HG03066 (cell line): ENCODE measurements around the gene GNAS-AS1.

Experiments used
- ATAC-seq: cut with Tn5 transposase; IDR thresholded peaks from one replicate; pipeline ENCODE4 v1.9.1; 2021; ENCODE audit warnings: low read depth; ENCODE audit not compliant: unreplicated experiment

GNAS-AS1 gene

DNA sequence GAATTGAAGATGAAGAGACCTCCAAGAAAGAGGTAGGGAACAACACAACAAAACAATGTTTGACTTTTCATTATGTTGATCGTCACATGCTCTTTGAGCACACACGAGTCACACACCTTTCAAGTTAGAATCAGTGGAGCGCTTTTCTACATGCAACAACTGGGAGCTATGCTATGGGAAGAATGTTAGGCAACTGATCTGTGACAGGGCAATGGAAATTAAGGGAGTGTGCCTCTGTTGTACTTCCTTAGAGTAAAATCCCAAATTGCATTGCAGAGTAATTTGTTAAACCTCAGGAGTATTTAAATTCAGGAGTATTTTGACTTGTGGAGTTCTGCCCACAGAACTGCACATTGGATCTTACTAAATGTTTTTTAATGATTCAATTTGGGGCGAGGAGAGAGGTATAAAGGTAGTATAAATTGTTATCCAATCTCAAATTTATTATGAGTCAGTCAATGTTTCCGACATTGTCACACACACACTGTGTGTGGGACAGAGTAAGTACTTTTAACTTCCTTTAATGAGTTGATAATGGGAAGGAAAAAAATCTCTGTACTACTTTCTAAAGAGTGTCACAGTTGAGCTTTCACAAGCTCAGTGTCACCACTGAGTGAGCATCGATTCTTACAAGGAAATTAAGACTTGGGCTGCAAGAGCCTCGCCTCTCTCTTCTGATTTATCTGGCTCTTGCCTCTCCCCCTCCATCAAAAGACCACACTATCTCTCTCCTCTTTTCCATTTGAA lies 12.5 kb upstream of the GNAS-AS1 start:
- ATAC-seq: no peak

DNA sequence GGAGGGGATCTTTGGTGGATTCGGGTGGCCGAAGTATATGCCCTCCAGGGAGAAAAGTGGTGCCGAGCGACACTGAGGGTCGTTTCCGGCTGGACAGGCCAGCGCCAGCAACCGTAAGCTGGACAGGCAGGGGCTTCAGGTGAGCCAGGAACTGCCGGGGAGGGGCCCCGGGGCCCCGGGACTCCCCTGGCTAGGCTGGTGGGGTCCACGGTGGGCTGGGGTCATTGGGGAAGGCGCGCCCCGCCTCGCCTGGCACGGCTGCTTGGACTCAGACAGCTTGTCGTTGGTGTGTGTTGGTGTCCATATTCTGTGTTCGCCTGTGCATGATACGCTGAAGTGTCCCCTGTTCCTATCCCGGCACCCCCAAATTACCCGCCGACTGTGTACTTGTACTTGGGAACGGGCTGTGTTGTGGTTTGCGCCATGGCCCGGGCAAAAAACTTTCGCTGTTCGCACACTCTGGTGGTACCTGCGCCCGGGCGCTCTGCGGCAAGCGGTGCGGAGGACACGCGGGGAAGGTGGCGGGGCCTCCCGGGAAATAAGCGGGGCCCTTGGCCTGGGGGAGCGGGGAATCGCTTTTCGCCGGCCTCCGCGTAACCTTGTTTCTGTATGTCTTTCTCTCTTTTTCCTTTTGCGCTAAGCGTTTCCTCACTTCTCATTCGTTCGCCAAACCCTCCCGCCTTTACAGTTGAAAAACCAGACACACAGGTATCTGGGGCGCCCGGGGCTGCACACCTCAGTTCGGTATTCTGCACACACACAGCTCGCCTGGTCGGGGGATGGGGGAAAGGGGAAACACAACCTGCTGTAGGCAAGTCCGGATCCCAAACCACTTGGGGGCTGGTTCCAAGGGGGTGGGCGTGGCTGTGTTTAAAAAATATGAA lies 5.0 kb upstream of the GNAS-AS1 start:
- no peak for ATAC-seq

DNA sequence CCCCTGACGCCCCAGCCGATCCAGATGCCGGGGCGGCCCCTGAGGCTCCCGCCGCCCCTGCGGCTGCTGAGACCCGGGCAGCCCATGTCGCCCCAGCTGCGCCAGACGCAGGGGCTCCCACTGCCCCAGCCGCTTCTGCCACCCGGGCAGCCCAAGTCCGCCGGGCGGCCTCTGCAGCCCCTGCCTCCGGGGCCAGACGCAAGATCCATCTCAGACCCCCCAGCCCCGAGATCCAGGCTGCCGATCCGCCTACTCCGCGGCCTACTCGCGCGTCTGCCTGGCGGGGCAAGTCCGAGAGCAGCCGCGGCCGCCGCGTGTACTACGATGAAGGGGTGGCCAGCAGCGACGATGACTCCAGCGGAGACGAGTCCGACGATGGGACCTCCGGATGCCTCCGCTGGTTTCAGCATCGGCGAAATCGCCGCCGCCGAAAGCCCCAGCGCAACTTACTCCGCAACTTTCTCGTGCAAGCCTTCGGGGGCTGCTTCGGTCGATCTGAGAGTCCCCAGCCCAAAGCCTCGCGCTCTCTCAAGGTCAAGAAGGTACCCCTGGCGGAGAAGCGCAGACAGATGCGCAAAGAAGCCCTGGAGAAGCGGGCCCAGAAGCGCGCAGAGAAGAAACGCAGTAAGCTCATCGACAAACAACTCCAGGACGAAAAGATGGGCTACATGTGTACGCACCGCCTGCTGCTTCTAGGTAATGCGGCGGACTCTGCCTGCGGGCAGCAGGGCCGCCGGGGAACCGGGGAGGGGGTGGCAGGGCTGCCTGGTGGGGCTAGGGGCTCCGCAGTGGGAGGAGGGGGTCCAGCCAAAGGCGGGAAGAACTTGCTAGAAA lies 4.2 kb upstream of the GNAS-AS1 start:
- no peak for ATAC-seq

DNA sequence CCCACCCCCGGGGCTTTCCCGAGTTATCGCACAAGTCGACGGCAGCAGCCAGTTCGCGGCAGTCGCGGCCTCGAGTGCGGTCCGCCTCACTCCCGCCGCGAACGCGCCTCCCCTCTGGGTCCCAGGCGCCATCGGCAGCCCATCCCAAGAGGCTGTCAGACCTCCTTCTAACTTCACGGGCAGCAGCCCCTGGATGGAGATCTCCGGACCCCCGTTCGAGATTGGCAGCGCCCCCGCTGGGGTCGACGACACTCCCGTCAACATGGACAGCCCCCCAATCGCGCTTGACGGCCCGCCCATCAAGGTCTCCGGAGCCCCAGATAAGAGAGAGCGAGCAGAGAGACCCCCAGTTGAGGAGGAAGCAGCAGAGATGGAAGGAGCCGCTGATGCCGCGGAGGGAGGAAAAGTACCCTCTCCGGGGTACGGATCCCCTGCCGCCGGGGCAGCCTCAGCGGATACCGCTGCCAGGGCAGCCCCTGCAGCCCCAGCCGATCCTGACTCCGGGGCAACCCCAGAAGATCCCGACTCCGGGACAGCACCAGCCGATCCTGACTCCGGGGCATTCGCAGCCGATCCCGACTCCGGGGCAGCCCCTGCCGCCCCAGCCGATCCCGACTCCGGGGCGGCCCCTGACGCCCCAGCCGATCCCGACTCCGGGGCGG lies 3.4 kb upstream of the GNAS-AS1 start:
- no peak for ATAC-seq

DNA sequence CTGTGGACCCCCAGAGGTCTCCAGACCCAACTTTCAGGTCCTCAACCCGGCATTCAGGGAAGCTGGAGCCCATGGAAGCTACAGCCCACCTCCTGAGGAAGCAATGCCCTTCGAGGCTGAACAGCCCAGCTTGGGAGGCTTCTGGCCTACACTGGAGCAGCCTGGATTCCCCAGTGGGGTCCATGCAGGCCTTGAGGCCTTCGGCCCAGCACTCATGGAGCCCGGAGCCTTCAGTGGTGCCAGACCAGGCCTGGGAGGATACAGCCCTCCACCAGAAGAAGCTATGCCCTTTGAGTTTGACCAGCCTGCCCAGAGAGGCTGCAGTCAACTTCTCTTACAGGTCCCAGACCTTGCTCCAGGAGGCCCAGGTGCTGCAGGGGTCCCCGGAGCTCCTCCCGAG lies 2.8 kb upstream of the GNAS-AS1 start:
- no peak for ATAC-seq

DNA sequence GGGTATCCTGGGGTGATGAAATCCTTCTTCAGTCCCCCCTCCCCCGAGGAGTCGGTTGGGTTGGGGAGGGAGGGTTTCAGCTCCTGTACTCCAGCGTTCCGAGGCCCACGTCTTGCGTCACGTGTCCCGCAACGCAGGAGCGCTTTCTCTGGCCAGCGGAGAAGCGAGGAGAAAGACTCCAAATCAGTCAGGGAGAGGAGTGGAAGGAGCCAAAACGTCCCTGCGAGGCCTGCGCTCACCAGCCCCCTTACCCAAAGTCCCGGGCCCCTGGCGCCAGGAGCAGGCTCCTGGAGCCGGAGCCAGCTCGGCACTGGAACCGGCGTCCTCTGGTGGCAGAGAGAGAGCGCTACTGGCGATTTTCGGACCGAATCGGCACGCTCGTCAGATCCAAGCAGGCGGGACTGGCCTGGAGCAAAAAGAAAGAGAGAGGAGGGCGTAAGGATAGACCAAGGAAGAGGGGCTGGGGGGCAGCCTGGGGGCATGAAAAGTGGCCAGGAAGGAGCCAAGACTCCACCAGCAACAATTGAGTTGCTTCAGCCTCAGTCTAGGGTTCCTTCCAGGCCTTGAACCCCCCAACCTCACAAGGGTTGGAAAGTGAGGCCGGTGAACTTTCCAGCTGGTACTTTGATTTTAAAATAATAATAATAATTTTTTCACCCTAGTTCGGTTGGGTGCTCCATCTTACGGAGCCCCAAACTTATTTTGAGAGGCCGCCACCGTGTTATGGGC lies 2.0 kb upstream of the GNAS-AS1 start, which contains the start of gene GNAS:
TSS of gene GNAS (plus strand) at position 174 of the 729 bp plus-strand sequence.
- no peak for ATAC-seq

DNA sequence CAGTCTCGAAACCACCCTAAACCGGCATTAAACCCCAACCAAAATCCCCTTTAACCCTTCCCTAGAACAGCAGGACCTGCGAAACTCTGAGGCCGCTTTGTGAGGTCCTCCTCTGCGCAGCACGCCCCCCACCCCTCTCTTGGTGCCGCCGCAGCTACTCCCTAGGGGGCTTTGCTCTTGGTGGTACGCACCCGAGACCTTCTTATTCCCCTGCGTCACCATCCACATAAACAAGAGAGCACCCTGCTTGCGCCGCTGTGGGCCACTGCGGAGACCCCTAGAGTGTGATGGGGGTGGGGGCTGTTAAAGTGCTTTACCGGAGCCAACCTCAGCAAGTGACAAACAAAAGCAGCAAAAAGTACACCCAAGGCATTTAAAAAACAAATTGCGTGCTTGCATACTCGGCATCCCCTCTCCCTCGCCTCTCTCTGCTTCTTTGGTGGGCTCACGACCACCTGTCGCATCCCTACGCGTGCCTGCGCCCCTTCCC lies 1.3 kb upstream of the GNAS-AS1 start:
- ATAC-seq: no peak

DNA sequence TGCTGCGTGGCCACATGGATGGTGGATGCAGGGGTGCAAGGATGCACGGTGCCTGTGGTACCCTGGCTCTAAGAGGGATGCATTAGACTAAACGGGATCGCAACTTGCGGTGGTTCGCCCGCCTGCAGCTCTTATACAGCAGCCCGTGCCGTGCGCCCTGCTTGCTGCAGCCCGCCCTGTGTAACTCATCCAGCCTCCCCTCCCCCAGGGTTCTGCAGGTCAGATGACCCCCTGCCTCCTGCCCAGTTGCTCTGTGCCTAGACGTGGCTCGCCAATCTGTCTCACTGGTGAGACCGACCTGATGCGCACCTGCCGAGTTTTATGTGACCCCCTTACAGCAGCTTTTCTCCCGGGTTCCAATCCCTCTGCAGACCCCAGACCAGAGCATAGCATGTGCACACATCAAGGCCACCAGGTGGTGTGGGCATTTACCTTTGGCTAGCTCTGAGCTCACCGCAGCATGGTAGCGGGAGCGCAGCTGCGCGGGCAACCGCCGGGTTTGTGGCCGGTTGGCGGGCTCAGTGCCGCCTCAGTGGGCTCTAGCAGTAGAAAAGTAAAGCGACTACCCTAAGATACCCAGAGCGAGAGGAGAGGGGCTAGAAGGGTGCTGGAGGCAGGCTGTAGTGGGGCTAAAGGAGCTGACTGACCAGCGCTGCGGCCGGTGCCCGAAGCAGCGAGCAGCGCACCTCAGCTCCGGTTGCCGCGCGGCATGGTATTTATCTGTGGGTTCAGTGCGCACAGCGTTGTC lies 693 bp upstream of the GNAS-AS1 start:
- ATAC-seq: no peak

DNA sequence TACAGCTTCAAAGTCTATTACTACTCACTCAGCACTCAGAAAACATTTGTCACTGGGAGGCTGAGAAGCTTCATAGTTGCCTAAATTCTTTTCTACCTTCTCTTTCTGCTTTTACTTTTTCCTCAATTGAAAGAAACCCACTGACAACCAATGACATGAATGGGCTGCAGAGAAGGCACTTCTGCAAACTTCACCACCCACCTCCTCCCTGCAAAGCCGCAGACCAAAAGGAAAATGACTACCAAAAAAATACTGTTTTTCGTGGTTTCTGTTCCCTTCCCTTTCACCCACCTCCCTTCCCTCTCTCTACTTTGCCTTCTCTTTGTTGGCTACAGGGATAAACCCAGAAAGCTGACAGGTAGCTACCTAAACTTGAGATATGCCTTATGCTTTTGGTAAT lies 3.2 kb downstream of the GNAS-AS1 start:
- no peak for ATAC-seq

DNA sequence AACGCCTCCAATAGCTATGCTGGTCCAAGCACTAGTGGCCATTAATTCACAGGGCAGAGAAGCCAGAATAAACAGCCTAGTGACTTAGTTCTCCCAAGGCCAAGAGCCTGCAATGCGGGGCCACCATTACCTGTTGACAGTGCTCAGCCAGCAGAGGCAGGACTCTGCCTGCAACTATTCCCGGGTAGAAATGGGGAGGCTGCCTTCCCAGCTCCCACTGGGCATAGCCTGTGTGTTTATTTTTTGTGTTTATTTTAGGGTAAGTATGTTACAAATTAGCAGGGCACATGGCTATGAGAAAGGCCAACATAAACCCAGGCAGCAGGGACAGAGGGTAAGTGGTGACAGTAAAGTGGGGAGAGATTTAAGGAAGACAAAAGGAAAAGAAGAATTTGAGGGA lies 5.0 kb downstream of the GNAS-AS1 start:
- ATAC-seq: no peak

DNA sequence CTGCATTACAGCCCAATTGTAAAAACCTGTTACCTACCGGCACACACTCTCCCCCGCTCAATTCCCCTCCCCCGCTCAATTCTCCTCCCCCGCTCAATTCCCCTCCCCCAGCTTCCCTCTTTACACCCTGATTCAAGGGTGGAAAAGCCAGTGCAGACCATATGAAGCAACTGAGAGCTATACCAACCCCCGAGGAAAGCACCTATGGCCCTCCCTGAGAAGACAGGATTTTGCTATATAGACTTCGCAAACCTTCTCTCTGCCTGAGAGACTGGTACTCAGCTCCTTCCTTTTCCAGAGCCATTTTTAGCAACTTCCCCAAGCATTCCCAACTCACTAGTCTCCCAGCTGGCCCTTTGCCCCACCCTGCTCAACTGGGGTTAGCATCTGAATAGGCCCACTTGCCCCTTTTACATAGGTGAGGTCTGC lies 7.6 kb downstream of the GNAS-AS1 start:
- ATAC-seq: no peak

DNA sequence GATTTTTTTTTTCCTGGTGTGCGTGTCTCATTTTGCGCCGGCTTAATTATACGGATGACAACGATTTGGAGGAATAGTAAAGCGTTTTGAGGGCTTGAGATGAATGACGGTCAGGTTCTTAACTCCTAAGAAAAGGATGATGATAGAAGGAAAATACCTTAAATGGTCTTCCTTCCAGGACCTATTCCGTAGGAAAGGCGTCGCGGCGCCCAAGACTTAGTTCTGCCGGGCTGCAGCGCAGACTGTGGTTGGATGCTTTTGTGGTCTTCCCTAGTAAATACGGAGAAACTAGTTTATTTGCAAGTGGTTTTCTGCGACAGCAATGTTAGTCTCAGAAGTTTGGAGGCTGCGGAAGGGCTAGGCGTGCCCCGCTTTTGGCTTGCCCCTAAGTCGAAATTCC lies 8.4 kb downstream of the GNAS-AS1 start:
- no peak for ATAC-seq

DNA sequence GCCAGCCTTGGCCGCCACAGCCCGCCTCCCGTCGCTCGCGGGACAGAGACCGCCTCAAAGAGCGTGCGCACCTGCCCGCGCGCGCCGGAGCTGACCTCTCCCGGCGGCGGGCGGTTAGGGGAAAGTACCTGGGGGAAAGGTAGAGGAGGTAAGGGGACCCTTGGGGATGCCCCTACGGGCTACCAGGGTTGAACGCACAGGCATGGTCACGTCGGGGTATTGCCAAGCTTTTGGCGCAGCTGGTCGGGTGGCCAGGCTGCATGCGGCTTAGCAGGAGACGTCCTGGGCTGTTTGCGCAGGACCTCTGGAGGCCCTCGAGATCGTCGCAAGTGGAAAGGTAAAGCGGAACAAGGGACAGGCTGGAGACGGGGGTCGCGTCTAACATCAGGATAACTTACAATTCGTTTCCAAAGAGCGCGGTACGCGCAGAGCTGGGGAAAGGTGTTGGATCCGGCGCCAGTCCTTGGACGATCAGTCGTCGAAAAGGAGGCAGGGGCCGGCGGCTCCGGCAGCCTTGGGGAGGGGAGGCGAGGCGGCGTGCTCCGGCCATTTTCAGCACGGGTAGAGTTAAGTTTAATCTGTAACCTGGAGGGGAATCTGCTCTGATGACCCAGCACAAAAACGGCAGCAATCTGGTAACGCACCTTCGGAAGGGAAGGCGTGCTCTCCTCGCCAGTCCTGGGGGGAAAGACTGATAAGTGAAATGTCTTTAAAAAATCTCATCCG lies 9.0 kb downstream of the GNAS-AS1 start:
- ATAC-seq: no peak

DNA sequence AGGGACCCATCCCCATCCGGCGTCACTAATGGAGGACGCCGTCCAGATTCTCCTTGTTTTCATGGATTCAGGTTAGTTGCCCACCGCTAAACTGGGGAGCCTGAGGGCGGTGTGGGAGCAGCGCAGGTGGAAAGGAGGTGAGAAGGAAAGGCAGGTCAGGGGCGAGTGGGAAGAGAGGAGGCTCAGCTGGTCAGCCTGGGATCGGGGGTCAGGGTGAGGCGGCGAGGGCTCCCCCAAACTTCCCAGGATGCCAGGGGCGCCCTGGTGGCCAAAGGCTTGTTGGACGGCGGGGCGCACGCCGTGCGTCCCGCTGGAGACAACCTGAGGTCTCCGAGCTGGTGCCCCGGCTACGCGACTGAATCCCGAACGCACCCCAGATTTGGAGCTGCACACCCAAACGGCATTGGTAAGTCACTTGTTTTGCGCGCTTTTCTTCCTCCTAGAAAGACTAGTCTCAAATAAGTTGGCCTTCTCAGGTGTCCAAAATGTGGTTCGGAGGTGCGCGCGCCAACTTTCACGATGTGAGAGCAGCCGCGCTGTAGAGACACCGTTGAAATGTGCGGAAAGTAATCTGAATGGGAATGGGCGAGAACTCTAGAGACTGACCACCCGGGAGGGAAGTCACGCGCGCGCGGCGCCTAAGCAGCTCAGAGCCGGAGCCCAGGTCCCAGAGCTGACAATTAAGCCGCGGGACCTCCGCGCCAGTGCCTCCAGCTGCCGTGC lies 9.7 kb downstream of the GNAS-AS1 start:
- ATAC-seq: no peak

DNA sequence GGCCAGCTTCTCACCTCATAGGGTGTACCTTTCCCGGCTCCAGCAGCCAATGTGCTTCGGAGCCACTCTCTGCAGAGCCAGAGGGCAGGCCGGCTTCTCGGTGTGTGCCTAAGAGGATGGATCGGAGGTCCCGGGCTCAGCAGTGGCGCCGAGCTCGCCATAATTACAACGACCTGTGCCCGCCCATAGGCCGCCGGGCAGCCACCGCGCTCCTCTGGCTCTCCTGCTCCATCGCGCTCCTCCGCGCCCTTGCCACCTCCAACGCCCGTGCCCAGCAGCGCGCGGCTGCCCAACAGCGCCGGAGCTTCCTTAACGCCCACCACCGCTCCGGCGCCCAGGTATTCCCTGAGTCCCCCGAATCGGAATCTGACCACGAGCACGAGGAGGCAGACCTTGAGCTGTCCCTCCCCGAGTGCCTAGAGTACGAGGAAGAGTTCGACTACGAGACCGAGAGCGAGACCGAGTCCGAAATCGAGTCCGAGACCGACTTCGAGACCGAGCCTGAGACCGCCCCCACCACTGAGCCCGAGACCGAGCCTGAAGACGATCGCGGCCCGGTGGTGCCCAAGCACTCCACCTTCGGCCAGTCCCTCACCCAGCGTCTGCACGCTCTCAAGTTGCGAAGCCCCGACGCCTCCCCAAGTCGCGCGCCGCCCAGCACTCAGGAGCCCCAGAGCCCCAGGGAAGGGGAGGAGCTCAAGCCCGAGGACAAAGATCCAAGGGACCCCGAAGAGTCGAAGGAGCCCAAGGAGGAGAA lies 10.5 kb downstream of the GNAS-AS1 start:
- no peak for ATAC-seq

DNA sequence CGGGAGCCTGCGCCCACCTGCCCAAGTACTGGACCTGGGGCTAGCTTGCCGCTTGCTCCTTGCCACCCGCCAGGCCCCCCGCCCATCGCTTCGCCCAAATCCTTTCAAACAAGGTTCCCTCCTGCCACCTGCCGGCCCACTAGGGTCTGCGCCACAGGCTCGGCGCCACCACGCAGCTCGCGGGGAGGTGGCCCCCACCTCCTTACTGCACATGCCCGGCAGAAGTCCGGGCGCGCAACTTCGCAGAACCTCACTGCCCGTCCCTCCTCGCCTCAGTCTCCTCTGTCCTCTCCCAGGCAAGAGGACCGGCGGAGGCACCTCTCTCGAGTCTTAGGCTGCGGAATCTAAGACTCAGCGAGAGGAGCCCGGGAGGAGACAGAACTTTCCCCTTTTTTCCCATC lies 11.2 kb downstream of the GNAS-AS1 start:
- ATAC-seq: no peak

DNA sequence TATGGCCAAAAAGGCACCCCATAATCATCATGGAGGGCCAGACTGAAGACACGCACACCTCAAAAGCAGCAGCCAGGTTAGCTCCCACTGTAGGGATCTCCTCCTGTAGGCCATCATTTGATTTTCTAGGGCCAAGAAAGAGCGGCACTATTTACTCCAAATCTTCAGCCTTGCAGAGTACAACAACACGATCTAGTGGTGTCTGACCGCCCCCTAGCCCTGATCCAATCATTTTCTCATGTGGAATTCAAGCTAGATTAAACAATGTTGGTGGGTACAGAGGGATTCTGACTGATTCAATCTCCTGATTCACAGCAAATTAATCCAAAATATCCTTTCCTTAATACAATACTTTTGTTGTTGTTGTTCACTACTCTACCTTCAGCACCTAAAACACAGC lies 12.5 kb downstream of the GNAS-AS1 start:
- no peak for ATAC-seq
